Dermis microvascular lymphatic vessel endothelial cell (primary cell): ENCODE data around the gene SLC44A3. TPM values are rescaled to one million over a fixed set of nuclear protein-coding genes. Genes with fewer than 3 reads are reported as not detected.

ENCODE experiments used
- DNase-seq, 2 donors: peaks; one replicate each; pipeline versions ENCODE4 v3.0.0 to v3.0.0-alpha.2; 2010; ENCODE audit warnings: low read depth in 2 of 2
- total RNA-seq: library from RNA; depleted of rRNA; stranded (reverse); fragments of >200 nt; gene quantifications from 2 replicates; pipeline ENCODE4 v1.2.1, GENCODE V29; 2014

The SLC44A3 gene, protein sequence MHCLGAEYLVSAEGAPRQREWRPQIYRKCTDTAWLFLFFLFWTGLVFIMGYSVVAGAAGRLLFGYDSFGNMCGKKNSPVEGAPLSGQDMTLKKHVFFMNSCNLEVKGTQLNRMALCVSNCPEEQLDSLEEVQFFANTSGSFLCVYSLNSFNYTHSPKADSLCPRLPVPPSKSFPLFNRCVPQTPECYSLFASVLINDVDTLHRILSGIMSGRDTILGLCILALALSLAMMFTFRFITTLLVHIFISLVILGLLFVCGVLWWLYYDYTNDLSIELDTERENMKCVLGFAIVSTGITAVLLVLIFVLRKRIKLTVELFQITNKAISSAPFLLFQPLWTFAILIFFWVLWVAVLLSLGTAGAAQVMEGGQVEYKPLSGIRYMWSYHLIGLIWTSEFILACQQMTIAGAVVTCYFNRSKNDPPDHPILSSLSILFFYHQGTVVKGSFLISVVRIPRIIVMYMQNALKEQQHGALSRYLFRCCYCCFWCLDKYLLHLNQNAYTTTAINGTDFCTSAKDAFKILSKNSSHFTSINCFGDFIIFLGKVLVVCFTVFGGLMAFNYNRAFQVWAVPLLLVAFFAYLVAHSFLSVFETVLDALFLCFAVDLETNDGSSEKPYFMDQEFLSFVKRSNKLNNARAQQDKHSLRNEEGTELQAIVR
- total RNA-seq, result 1.3 and 4.7 TPM in 2 replicates

DNA sequence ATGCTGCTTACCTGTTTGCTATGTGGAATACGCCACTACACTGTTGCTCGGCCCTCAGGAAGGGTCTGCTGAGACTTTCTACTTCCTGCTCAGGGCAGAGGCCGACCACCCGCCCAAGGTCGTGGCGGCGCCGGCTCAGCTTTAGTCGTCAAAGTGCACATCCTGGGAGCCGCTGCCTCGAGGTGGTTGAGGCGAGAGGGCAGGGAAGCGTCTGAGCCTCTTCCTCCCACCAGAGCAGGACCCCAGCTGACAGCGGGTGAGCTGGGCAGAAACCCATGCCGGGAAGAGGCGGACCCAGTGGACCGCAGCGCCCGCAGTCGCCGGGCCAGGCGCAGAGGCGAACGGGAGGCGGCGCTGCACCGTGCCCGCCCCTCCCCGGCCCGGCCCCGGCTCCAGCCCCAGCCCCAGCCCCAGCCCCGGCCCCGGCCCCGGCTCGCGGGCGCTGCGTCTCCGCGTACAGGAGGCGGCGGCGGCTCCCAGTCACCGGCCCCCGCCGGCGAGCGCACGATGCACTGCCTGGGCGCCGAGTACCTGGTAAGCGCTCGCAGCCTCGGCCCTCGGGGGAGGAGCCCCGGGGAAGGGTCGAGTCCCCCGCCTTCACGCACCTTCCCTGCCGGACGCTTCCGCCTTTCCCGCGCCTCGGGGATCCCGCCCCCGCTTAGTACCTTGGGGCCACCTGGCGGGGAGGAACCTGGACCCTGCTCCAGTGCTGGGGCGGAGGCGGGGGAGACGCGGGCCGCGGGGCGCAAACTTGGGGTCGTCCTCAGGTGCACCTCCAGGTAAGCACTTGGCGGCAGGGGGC lies at the start of gene SLC44A3:
SLC44A3 (plus strand) TSS at position 413 of the 802 bp plus-strand sequence; CDS start at position 508, 95 bp downstream.
- peak in 1 of 2 donors; percentile 56 for DNase-seq

GRCh38 chr1:94772230-94772641 lies 47.9 kb upstream of the SLC44A3 start:
- DNase-seq, result no peak

DNA sequence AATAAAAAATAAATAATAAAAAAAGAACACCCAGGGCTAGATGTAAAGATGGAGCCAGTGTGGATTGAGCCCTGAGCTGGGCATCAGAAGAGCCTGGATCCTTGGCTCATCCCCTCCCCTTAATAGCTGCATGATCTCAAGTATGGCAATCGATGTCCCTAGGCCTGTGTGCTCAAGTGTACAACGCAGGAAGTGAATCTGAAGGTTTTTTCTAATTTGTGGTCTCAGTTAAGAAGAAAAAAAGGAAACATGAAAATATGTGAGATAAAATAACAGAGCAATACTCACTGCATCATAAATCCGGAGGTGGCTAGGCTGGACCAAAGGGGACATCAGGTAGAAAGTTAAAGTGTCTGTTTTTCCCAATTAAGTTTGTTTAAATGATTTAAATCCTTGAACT lies 47.3 kb upstream of the SLC44A3 start:
- no peak for DNase-seq

GRCh38 chr1:94773296-94773809 lies 46.8 kb upstream of the SLC44A3 start:
- DNase-seq, result no peak

DNA sequence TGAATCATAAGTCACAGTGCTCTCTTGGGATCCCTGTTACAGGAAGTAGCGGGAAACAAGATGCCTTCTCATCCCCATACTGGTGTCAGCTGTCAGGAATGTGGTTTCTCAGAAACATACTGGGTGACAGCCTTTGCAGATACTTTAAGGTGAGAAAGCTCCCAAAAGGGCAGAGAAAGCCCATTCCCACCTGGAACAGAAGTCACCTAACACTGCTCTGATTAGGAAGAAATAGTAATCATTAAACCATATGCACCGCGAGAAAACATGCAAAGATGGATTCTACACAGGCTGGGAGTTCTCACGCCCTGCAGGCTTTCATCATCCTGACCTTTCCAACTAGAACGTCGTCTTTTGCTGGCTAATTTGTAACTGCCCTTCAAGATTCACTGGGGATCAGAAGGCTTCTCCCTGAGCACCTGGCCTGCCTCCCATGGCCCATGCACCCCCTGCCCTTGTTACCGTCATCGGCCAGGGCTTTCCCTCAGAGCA lies 46.2 kb upstream of the SLC44A3 start:
- DNase-seq, result no peak

DNA sequence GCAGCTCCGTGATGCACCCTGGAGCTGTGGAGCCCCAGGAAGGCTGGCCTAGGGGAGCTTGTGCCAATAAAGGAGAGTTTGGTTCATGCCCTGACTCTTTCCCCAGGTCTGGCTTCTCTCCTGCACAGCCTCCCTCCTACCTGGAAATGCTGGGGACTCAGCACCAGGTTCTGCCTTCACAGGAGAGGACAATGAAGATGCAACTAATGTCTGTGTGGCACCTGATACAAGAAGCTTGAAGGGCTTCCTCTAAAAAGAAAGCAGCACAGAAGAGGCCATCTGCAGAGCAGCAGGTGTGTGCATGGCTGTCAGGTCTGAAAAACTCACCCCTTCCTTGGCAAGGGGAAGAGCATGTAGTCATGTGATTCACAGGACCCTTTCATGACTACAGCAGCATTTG lies 43.7 kb upstream of the SLC44A3 start:
- DNase-seq, result no peak

- DNase-seq, result no peak
These were observed 42.9 kb upstream of the SLC44A3 start for GRCh38 chr1:94777281-94777680.

DNA sequence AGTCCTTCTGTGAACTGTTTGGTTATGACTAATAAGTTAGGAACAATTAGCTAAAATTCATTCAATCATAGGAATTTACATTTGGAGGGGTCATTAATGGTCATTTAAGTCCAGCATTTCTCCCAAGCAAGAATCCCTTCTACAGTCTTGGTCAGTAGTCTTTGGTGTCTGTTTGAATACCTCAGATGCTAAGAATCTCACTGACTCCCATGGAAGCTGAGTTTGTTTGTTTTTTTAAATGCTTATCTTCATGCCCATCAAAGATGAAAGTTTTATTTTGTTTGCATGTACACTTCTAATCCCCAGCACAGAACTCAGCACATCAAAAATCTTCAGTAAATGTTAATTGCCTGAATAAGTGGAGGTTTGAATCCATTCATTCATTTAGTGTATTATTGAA lies 41.3 kb upstream of the SLC44A3 start:
- DNase-seq, result no peak

- peak in 1 of 2 donors; percentile 71 for DNase-seq
These were observed 36.6 kb upstream of the SLC44A3 start for GRCh38 chr1:94783342-94784189.

DNA sequence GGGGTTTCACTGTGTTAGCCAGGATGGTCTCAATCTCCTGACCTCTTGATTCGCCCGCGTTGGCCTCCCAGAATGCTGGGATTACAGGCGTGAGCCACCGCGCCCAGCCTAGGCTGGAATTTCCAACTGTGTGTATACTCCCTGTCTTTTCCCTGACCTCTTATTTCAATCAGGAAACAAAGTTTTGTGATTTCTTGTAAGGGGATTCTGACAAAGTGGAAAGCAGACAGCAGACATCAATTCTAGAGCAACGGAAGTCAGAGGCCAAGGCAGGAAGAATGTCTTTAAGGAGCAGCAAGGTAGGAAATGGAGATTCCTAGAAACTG lies 36.0 kb upstream of the SLC44A3 start:
- DNase-seq, result no peak

DNA sequence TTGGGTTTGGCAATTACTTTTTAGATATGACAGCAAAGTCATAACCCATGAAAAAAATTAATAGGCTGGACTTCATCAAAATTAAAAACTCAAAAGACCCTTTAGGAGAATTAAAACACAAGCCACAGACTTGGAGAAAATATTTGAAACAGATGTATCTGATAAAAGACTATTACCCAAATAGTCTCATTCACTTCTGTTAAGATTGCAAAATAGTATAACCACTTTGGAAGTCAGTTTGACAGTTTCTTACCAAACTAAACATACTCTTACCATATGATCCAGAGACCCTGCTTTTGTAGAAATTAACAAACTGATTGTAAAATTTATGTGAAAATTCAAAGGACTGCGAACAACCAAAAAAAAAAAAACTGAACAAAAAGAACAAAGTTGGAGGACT lies 32.5 kb upstream of the SLC44A3 start:
- DNase-seq, result no peak

GRCh38 chr1:94790246-94790645 lies 29.9 kb upstream of the SLC44A3 start:
- no peak for DNase-seq

GRCh38 chr1:94790670-94791069 lies 29.5 kb upstream of the SLC44A3 start:
- DNase-seq, result no peak

- DNase-seq, result peak; percentile 88 to 91
These were observed 27.5 kb upstream of the SLC44A3 start for GRCh38 chr1:94792473-94793295.

GRCh38 chr1:94793296-94793656 lies 26.9 kb upstream of the SLC44A3 start:
- no peak for DNase-seq

GRCh38 chr1:94795434-94795833 lies 24.7 kb upstream of the SLC44A3 start:
- DNase-seq, result peak; percentile 98

- DNase-seq, result no peak
These were observed 23.9 kb upstream of the SLC44A3 start for GRCh38 chr1:94796266-94796665.

DNA sequence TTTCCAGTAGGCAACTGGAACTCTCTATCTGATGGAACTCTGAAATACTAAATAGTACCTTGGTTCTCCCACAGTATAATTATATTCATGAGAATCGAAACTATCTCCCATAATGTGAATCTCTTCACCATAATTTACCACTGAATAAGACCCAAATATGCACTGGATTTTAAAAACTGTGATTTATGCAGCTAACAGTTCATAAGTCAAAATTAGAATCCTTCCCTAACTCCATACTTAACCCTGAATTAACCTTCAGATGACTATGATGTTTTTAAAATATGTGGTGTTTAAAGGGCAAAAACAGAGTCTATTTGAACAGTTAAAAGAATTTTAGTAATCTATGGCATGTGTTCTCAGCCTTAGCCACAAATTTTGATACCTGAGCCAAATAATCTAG lies 22.9 kb upstream of the SLC44A3 start:
- DNase-seq, result no peak

DNA sequence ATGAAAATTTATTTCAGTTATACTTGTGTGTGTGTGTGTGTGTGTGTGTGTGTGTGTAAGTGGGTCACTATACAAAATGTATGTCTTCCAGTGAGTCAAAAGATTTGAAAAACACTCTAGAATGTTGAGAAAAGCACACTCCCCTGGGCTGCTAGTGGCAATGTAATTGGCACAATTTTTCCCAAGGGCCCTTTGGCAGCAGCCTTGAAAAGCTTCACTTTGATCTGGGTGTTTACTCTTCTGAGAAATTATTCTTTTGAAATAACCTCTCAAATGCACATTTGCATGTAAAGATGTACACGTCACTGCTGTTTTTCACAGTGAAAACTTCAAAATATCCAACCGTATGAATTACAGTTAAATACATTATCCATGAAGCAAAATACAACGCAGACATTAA lies 22.1 kb upstream of the SLC44A3 start:
- no peak for DNase-seq

- no peak for DNase-seq
These were observed 21.7 kb upstream of the SLC44A3 start for GRCh38 chr1:94798462-94798861.
